ENCODE data around the gene PLPPR1.
"Not testable (repeated sequence)": the region's sequence is repeated elsewhere in the genome, so short reads cannot be mapped to it uniquely, and the experiment has no call there.

The PLPPR1 gene

GRCh38 chr9:101219030-101219429 lies 190.5 kb downstream of the PLPPR1 start:
- DNase-seq (ENCODE audit: low spot score): no peak

DNA sequence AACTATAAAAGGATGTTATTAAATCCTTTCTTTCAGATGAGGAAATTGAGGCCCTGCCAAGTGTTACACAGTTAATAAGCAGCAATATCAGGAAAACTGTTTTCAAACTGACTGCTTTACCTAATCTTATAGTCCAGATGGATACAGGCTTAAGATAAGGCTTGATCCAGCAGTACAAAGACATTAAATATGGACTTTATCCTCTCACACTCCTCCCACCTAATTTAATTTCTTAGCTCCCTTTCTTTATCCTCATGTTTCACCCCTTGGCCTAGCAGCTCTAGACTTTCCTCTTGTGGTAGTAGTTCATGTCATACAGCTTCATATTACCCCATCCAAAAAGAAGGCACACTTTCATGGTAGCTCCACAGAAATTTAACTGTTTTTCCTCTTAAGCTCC lies 191.8 kb downstream of the PLPPR1 start:
- no peak for DNase-seq (ENCODE audit: low spot score)

- no peak for DNase-seq (ENCODE audit: low spot score)
Observed at GRCh38 chr9:101225271-101225670, 196.7 kb downstream of the PLPPR1 start.

GRCh38 chr9:101226161-101226560 lies 197.6 kb downstream of the PLPPR1 start:
- no peak for DNase-seq (ENCODE audit: low spot score)

DNA sequence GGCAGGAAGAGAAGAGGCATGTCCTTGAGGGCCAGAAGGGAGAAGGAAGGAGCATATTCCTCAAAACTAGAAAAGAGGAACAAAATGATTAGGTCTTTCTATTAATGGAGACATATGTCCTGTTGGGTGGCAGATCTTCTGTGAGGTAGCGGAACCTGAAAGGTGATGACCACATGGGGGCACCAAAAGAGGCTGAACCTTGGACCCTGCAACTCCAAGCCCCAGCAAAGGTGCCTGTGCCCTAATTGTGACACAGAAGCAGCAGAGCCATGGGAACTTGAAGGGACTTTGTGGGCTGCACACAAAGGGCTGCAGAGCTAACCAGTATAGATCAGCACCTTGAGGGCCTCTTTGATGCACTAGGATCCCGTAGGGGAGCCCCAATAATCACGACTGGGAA lies 198.3 kb downstream of the PLPPR1 start:
- DNase-seq (ENCODE audit: low spot score): no peak

DNA sequence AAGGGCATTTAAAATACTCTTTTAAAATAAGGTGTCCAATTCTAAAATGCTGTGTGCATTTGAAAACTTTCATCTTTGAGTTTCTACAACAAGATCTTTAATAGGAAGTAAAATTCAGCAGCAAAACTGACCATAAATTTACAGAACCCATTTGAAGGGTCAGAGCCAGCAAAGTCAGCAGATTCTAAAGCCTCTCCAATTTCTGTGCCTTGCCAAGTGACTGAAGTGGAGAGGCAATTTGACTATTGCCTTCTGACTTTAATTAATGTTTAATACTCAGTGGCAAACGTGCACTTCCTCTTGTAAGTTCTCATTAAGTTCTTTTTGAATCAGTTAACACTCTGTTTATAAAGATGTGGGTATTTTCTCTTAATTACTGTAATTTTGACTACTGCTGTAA lies 201.1 kb downstream of the PLPPR1 start:
- DNase-seq (ENCODE audit: low spot score): no peak

- no peak for DNase-seq (ENCODE audit: low spot score)
Observed at GRCh38 chr9:101232405-101232977, 204.0 kb downstream of the PLPPR1 start.

- no peak for DNase-seq (ENCODE audit: low spot score)
Observed at GRCh38 chr9:101235105-101235866, 206.8 kb downstream of the PLPPR1 start.

GRCh38 chr9:101242651-101243050 lies 214.1 kb downstream of the PLPPR1 start:
- DNase-seq (ENCODE audit: low spot score): no peak

DNA sequence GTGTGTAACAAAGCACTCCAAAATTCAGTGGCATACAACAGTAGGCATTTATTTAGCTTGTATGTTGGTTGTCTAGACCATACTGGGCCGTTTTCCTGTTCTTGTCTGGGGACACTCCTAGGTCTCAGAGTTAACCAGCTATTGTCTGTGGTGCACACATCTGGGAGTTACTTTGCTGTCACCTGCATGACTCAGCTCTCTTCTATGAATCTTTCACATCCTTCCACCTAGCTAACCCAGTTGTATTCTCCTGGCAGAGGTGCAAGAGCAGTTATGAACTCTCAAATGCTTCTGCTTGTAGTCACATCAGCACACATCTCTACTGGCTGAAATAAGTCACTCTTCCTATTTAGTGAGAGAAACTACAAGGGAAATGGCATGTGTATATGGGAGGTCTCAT lies 218.2 kb downstream of the PLPPR1 start:
- no peak for DNase-seq (ENCODE audit: low spot score)

DNA sequence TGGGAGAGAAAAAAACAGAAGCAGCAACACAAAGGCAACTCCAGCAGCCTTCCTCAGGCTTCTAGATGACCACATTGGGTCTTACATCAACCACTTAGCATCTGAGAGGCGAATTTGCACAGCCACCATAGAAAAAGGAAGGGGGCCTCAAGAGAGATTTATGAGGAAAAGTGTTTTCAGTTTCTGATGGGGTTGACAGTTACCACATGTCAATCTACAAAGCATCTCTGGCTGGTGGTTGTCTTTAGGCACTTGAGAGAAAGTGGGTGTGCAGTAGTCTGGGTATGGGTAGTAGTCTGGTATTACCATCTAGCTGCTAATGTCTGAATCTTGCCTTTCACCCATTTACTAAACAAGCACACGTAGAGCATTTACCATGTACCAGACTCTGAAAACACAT lies 218.8 kb downstream of the PLPPR1 start:
- DNase-seq (ENCODE audit: low spot score): no peak

DNA sequence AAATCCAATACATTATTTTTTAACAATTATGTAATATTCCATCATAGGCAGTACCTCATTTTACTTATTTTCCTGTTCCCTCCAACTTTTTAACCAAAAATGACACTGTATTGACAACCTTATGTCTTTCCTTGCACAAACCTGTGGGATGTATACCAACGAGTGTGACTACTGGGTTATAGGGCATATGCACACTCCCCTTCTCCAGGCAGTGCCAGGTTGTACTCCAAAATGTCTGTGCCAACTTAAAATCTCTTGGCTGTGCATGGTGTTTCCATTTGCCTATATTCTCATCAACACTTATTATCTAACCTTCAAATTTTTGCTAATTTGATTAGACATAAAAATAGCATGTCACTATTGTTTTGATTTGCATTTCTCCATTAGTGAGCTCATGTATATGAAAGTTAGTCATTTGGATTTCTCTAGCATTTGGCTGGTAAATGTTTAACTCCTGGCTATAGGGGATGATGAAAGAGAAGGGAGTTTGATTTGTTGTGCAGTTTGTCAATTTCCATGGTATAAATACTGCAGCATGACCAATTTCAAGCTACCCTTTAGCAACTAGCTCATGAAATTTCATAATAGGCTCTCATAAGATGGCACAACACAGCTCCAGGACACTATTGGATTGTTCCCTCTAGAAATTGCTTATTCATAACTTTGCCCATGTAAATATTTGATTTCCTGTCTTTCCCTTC lies 226.4 kb downstream of the PLPPR1 start:
- no peak for DNase-seq (ENCODE audit: low spot score)

- DNase-seq (ENCODE audit: low spot score): no peak
Observed at GRCh38 chr9:101264727-101265126, 236.2 kb downstream of the PLPPR1 start.

DNA sequence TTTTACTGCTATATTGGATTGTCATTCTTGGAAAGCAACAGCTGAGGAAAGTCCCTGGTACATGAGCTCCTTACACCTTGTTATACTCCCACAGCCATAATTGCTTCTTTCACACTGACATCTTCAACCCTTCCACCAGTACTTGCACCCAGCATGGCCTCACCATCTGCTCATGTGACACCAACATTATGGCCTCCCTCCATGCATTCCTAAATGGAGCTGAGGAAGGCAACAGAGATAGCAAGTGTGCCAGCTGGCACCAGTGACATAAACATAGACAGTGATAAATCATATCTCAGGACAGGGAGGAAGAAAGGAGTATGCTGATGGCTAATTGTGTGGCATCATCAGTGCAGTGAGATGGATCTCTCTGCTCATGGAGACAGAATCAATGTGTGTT lies 236.7 kb downstream of the PLPPR1 start:
- DNase-seq (ENCODE audit: low spot score): no peak

DNA sequence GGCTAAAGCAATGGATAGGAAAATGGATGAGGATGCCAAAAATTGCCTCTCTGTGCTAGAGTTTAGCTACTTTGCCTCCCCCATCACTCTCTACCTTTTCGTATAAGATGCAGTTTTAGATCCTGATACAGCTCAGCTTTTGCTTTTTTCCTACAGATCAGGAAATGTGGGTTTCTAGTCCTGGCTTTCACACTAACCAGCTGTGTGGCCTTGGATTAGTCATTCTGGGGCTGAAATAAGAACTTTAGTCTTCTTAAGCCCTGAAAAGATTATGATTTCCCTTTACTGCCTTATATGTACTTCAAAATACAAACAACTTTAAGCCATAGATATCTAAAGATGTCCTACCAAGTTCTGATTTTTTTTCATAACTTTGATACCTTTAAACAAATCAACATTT lies 239.9 kb downstream of the PLPPR1 start:
- no peak for DNase-seq (ENCODE audit: low spot score)

GRCh38 chr9:101269591-101270283 lies 241.2 kb downstream of the PLPPR1 start:
- DNase-seq (ENCODE audit: low spot score): no peak

GRCh38 chr9:101270302-101270701 lies 241.8 kb downstream of the PLPPR1 start:
- DNase-seq (ENCODE audit: low spot score): no peak

DNA sequence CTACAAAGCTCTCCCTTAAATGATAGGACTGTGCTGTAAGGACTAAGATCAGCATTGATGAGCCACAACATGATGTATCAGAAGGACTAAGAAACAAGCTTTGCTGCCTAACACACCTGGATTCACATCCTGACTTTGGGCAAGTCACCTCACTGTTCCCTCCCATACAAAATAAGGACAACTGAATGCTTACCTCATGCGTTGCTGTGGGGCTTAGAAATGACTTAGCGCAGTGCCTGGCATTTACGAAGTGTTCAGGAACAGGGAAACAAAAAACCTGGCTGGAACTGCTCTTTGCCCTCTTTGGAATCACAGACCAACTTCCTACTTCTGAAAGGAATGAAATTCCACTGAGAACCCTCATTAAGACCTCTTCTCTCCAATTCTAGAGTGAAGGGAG lies 242.6 kb downstream of the PLPPR1 start:
- DNase-seq (ENCODE audit: low spot score): no peak

DNA sequence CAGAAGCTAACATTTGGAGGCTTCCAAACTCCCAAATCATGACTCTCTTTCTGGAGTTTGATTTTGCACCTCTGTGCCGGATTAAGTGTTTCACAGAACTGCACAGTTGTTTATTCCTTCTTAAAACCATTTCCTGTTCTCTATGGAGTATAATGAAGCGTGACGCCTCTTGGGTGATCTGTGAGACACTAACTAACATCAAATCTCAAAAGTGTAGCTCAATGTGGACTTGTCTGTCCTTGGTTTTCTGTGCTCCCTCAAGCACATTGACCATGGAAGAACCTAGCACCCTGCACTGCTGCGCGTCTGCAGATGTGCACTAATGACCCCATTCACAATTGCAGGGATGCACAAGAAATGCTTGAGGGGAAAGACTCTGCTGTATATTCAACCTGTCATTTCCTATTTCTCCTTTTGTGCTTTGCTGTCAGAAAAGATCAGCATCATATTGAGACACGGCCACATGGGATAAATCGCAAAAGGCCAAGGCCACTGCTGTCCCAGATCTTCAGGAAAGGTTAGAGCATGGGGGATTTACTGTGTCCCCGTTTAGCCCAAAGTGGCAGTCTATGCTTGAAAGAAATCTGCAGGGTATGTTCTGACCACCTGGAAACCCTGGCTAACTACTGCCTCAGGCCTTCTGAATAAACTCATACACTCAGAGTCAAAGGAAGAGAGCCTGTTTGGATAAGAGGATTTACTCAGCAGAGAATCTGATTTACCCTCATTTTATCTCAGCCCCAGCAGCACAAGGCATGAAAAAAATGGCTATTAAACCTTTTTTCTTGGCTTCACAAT lies 246.6 kb downstream of the PLPPR1 start:
- no peak for DNase-seq (ENCODE audit: low spot score)

GRCh38 chr9:101275769-101276250 lies 247.3 kb downstream of the PLPPR1 start:
- DNase-seq (ENCODE audit: low spot score): no peak

DNA sequence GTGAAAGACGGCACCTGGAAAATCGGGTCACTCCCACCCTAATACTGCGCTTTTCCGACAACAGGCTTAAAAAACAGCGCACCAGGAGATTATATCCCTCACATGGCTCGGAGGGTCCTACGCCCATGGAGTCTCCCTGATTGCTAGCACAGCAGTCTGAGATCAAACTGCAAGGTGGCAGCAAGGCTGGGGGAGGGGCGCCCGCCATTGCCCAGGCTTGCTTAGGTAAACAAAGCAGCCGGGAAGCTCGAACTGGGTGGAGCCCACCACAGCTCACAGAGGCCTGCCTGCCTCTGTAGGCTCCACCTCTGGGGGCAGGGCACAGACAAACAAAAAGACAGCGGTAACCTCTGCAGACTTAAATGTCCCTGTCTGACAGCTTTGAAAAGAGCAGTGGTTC lies 262.5 kb downstream of the PLPPR1 start:
- DNase-seq (ENCODE audit: low spot score): not testable (repeated sequence)

- DNase-seq (ENCODE audit: low spot score): no peak
Observed at GRCh38 chr9:101299901-101300300, 271.4 kb downstream of the PLPPR1 start.

Measured in hepatic stellate cell (primary cell).